Adrenal gland (tissue), 12 donors: Measurements from ENCODE around the gene CCSER1. TPM values are rescaled to one million over a fixed set of nuclear protein-coding genes. Genes with fewer than 3 reads are reported as not detected.

ENCODE experiments used
- DNase-seq, 7 donors: peaks; one replicate each; pipeline ENCODE4 v3.0.0-alpha.2; 2019 to 2020
- H3K27ac ChIP-seq, 5 donors: fragments of 200-600 bp; sonication (generic) in 4 of 5; 1 replicate in 3 of 5; 2 replicates in 2 of 5; pipeline versions ENCODE4 v1.5.1 to v1.8.0; 2016 to 2020; ENCODE audit warnings: mild to moderate bottlenecking in 1 of 5
- H3K27me3 ChIP-seq: fragments of 200-600 bp; 2 replicates; pipeline ENCODE4 v1.8.0; 2021
- H3K36me3 ChIP-seq, 2 donors: fragments of 200-600 bp; replicated peaks in 1 of 2; 1 replicate in 1 of 2; 2 replicates in 1 of 2; pipeline versions ENCODE4 v1.5.1 to v1.8.0; 2018 to 2022
- H3K4me1 ChIP-seq, 2 donors: fragments of 200-600 bp; replicated peaks in 1 of 2; 1 replicate in 1 of 2; 2 replicates in 1 of 2; pipeline versions ENCODE4 v1.5.1 to v1.8.0; 2018 to 2021
- H3K4me3 ChIP-seq, 4 donors: fragments of 200-600 bp; sonication (generic) in 3 of 4; one replicate each; pipeline ENCODE4 v1.5.1; 2016 to 2018
- H3K9me3 ChIP-seq, 3 donors: fragments of 200-600 bp; sonication (generic) in 1 of 3; replicated peaks in 1 of 3; 1 replicate in 2 of 3; 2 replicates in 1 of 3; pipeline versions ENCODE4 v1.5.1 to v1.8.0; 2016 to 2021
- POLR2A ChIP-seq, 2 donors: fragments of 450-650 bp; IDR thresholded peaks; one replicate each; pipeline ENCODE4 v1.6.1; 2017; ENCODE audit warnings: antibody characterized with exemption in 2 of 2, mild to moderate bottlenecking in 2 of 2, moderate library complexity in 1 of 2
- WGBS, 4 donors: extraction: QIAGEN DNeasy Blood & Tissue Kit in 2 of 4; methylation state at CpG; one replicate each; pipeline versions ENCODE4 v1.1.5 to v1.1.7; 2013 to 2017; 5-methylcytosine and 5-hydroxymethylcytosine counted together
- intact Hi-C, 2 donors: fragments of 100-400 bp; cut with DNase I; formaldehyde crosslinking; loops; one replicate each; pipeline versions ENCODE4 v1.14.1 to v1.15.0; 2022 to 2023
- polyA plus RNA-seq, 3 donors: library from polyadenylated mRNA; stranded (reverse); fragments of 200-250 nt in 2 of 3; fragments of 350-450 nt in 1 of 3; fragmentation: Illumina TruSeq in 1 of 3; extraction: RNeasy Lipid Tissue Mini Kit (QIAGEN cat#74804) in 1 of 3; gene quantifications; one replicate each; pipeline ENCODE4 v1.2.3, GENCODE V29; 2013 to 2014
- total RNA-seq, 9 donors: library from RNA; depleted of rRNA in 4 of 9; stranded (reverse); fragments of >200 nt in 4 of 9; fragments of 120-200 nt in 1 of 9; fragmentation: NEBNext Ultra II Directional in 1 of 9; extraction: Animal tissue kit (Norgen Biotek cat#: 25700) in 1 of 9; gene quantifications; one replicate each; pipeline versions ENCODE4 v1.1.0 to v1.2.4, GENCODE V29; 2013 to 2023
- TF ChIP-seq, protein P1 (sequence below), 6 experiments: fragments of 450-650 bp in 4 of 6; fragments of 200-600 bp in 2 of 6; sonication (generic) in 1 of 6; IDR thresholded peaks; 1 replicate in 5 of 6; 2 replicates in 1 of 6; pipeline versions ENCODE4 v1.5.1 to v1.8.0; 2016 to 2021; ENCODE audit warnings: antibody characterized with exemption in 6 of 6, mild to moderate bottlenecking in 2 of 6, moderate library complexity in 1 of 6
- donor health status: healthy with polysubstance abuse.
- donor health status: Bipolar disorder and iron deficiency.
- donor health status: DM: yes; HTN: yes; CAD: no.
- donor health status: DM: no; HTN: no; CAD: no.
- donor health status: DM: no; HTN: no; CAD: no.
- donor health status: DM: yes; HTN: yes; CAD: no.

CCSER1 gene
- total and polyA plus RNA-seq, 12 donors, result 0.14 to 11.7 (median 2.3) TPM; not detected in 1

DNA sequence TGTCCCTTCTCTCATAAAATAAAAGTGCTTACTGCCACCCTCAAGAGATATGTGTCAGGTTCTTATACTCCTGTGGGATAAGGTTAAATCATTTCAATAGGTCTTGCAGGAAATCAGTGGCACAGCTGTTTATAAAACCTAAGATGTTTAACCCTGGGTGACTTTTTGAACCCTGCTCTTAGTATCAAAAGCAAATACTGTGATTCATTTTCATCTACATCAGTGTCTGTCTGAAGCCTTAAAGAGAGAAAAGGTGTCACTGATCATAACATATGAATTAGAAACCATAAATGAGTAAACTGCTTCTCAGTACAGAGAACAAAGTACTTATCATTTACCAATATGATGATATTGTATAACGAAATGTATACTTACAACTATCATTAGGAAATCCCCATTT is 59.0 kb downstream of the CCSER1 start:
- intact Hi-C loops, result no loop called here
- H3K27me3 ChIP-seq, result no peaks in the 10 kb centered on the region
- H3K4me1 ChIP-seq, result no peaks in the 10 kb centered on the region
- WGBS, 4 donors, result 58 to 91% (median 65%) methylated on average over 1 of the region's 1 CpG
- DNase-seq, result no peak
- TF ChIP-seq, protein P1, sequence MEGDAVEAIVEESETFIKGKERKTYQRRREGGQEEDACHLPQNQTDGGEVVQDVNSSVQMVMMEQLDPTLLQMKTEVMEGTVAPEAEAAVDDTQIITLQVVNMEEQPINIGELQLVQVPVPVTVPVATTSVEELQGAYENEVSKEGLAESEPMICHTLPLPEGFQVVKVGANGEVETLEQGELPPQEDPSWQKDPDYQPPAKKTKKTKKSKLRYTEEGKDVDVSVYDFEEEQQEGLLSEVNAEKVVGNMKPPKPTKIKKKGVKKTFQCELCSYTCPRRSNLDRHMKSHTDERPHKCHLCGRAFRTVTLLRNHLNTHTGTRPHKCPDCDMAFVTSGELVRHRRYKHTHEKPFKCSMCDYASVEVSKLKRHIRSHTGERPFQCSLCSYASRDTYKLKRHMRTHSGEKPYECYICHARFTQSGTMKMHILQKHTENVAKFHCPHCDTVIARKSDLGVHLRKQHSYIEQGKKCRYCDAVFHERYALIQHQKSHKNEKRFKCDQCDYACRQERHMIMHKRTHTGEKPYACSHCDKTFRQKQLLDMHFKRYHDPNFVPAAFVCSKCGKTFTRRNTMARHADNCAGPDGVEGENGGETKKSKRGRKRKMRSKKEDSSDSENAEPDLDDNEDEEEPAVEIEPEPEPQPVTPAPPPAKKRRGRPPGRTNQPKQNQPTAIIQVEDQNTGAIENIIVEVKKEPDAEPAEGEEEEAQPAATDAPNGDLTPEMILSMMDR (IDR thresholded peaks at IDR 0.05), result no peak
- no peak for TF ChIP-seq POLR2A (IDR thresholded peaks at IDR 0.05)
- H3K36me3 ChIP-seq, result no peaks in the 10 kb centered on the region
- H3K4me3 ChIP-seq, result no peak overlapping the region
- H3K27ac ChIP-seq, result no peak overlapping the region
- no peaks in the 10 kb centered on the region for H3K9me3 ChIP-seq

DNA sequence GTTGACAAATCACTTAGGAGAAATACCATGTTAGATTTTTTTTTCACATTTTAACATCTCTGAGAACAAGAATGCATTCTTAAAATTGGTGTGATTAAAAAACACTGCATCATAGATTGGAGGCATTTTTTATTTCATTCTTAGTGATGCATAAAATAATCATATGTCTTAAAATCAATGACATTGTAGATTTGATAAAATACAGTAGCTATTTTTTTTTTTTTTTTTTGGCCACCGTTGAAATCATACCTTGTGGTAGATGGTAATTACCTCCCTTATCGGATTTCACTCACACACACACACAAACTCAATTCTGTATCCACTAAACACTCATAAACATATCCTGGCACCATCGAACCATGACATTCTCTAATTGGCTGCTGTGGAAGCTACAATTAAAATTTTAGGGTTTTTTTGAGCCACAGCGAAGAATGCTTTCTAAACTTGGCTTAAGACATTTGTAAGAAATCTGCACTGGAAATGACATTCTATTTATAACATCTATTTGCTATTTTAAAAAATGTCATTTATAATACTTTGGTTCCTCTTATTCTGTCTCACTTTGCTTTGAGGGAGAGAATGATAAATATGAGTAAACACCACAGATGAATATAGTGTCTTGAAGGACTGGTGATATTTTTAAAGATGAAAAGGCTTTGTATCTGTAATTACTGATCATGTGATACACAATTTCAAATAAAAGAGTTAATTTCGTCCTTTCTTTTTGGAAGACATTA is 60.1 kb downstream of the CCSER1 start:
- Histone ChIP-seq H3K36me3 (no peaks in the 10 kb centered on the region), H3K27ac (no peak overlapping the region), H3K4me1 (no peaks in the 10 kb centered on the region), H3K4me3 (no peak overlapping the region), H3K9me3 (no peaks in the 10 kb centered on the region), H3K27me3 (no peaks in the 10 kb centered on the region)
- WGBS, 4 donors, result 50 to 67% (median 61%) methylated on average over 5 of the region's 5 CpGs
- DNase-seq, result no peak
- TF ChIP-seq, protein P1 (IDR thresholded peaks at IDR 0.05), result no peak
- no peak for TF ChIP-seq POLR2A (IDR thresholded peaks at IDR 0.05)
- intact Hi-C loops, result no loop called here

DNA sequence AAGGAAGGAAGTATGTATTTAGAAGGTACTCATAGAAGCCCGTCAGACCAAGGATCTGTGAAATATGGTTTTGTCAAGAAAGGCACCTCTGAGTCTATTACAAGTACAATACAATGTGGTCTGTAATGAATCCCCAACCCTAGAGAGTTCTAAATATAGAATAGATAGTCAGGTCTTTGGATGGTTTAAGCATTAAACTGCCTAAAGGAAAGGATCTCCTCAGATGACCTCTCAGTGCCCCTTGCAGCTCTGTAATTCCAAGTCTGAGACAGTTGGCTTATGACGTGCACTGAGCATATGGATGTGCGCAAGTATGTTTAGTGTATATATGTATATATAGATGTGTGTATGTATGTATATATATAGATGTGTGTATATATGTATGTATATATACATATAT is 62.0 kb downstream of the CCSER1 start:
- 75 to 85% (median 81%) methylated on average over 3 of the region's 3 CpGs for WGBS, 4 donors
- no peaks in the 10 kb centered on the region for H3K4me1 ChIP-seq
- TF ChIP-seq POLR2A (IDR thresholded peaks at IDR 0.05), result no peak
- TF ChIP-seq, protein P1 (IDR thresholded peaks at IDR 0.05), result no peak
- no peak overlapping the region for H3K27ac ChIP-seq
- H3K36me3 ChIP-seq, result no peaks in the 10 kb centered on the region
- H3K27me3 ChIP-seq, result no peaks in the 10 kb centered on the region
- intact Hi-C loops, result no loop called here
- DNase-seq, result no peak
- H3K9me3 ChIP-seq, result no peaks in the 10 kb centered on the region
- no peak overlapping the region for H3K4me3 ChIP-seq

DNA sequence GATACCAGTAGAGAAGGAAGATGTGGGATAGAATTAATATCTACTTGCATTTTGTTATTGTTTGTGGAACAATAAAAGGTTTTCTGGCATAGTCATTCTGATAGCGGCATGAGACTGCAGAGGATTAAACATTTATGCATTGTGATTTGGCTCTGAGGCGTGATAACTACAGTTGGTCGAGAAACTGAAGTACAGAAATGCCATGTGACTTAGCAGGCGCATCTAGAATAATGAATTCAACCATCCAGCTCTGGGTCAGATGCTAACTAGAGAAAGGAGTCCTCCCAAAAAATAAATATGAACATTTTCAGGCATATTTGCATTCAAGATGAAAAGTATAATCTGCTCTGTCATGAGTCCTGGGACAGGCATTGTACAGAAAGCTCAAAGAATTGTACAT is 62.8 kb downstream of the CCSER1 start:
- no peak overlapping the region for H3K4me3 ChIP-seq
- no peak overlapping the region for H3K27ac ChIP-seq
- TF ChIP-seq, protein P1 (IDR thresholded peaks at IDR 0.05), result no peak
- TF ChIP-seq POLR2A (IDR thresholded peaks at IDR 0.05), result no peak
- DNase-seq, result no peak
- H3K4me1 ChIP-seq, result no peaks in the 10 kb centered on the region
- WGBS, 4 donors, result 81 to 87% (median 84%) methylated on average over 4 of the region's 4 CpGs
- H3K36me3 ChIP-seq, result no peaks in the 10 kb centered on the region
- H3K9me3 ChIP-seq, result no peaks in the 10 kb centered on the region
- no peaks in the 10 kb centered on the region for H3K27me3 ChIP-seq
- intact Hi-C loops, result no loop called here
